SH-SY5Y (cell line): Measurements from ENCODE around the gene DCHS1.

Experiments
- GATA2 ChIP-seq: IDR thresholded peaks from 2 replicates; pipeline ENCODE4 v1.6.1; 2011; ENCODE audit warnings: mild to moderate bottlenecking, low read depth, low read length
- GATA3 ChIP-seq: IDR thresholded peaks from 2 replicates; pipeline ENCODE4 v1.6.1; 2011; ENCODE audit warnings: low read depth, mild to moderate bottlenecking, low read length, moderate library complexity

DCHS1 gene

GRCh38 chr11:6616596-6617250, 38.9 kb downstream of the DCHS1 start:
- TF ChIP-seq GATA2 = no peak

DNA sequence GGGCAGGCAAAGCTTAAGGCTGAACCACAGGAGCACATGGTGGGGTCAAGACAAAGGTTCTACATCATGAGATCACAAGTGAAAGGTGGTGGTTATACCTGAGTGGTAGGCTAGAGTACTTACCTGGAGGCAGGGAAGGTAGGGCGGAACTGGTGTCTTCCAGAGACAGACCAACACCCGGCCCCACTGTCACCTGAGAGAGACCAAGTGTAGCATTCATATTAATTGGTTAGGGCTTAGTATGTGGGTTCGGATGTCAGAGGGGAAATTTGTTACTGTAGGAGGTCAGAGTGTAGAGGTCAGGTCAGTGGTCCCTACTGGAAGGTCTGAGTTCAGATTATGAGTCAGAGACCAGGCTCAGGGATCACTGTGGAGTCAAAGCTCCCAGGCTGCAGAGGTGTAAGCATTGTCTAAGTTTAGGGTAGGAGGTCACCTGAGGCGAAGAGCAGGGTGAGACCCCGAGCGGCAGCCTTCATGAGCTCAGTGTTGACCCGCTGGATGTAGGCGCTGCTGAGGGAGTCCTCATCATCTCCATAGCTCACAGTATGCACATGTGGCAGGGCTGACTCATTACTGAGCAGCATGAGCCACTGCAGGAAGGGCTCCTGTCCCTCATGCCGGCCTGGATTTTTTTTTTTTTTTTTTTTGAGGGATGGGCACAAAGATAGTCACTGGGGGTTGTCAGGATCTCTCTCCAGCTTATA, 39.6 kb downstream of the DCHS1 start:
- TF ChIP-seq GATA3 (no peak), GATA2 (no peak)

GRCh38 chr11:6615046-6615445, 40.6 kb downstream of the DCHS1 start:
- TF ChIP-seq GATA3 (no peak), GATA2 (no peak)

- TF ChIP-seq GATA2 (no peak), GATA3 (no peak)
Measured at GRCh38 chr11:6614446-6614845, 41.2 kb downstream of the DCHS1 start.

GRCh38 chr11:6613496-6613895, 42.1 kb downstream of the DCHS1 start:
- no peak for TF ChIP-seq GATA2
- TF ChIP-seq GATA3 = no peak

DNA sequence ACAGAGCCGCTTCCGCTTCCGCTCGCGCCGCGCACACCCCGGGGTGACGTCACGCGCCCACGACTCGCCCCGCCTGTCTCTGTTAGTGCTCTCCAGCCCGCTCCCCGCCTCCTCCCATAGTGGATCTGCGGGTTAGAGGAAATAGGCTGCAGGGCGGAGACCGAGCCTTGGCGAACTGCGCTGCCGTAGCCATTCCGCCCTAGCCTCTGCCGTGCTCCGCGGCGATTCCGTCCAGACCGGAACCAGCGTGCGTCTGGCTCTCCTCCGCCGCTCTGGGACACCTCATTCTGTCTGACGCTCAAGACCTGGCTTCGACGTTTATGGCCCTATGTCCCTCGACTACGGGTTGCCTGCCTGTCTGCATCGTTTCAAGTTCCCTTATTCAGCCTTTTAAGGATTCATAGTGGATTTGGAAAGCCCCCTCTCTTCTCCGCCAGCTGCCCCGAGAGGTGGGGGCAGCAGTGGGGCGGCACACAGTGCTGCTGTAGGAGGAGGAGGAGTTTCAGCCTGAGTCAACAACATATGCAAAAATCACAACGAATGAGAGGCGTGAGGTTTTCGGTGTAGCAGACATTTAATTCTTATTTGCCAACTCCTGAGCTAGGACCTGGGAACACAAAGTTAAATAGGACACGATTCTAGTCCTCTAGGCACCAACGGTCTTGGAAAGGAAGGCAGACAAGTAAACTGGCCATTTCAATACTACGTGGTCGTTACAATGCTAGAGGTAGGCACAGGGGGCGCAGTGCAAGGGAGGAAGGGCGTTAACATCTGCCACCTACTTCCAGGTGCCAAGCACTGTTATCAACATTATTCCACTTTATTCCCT, 43.2 kb downstream of the DCHS1 start, which contains the start of gene TAF10:
Gene TAF10 (minus strand): TSS at position 4 of the 829 bp plus-strand sequence. CDS start 27 bp downstream, outside the sequence.
- no peak for TF ChIP-seq GATA3

GRCh38 chr11:6611963-6612212, 43.7 kb downstream of the DCHS1 start:
- TF ChIP-seq GATA2 (no peak), GATA3 (no peak)

DNA sequence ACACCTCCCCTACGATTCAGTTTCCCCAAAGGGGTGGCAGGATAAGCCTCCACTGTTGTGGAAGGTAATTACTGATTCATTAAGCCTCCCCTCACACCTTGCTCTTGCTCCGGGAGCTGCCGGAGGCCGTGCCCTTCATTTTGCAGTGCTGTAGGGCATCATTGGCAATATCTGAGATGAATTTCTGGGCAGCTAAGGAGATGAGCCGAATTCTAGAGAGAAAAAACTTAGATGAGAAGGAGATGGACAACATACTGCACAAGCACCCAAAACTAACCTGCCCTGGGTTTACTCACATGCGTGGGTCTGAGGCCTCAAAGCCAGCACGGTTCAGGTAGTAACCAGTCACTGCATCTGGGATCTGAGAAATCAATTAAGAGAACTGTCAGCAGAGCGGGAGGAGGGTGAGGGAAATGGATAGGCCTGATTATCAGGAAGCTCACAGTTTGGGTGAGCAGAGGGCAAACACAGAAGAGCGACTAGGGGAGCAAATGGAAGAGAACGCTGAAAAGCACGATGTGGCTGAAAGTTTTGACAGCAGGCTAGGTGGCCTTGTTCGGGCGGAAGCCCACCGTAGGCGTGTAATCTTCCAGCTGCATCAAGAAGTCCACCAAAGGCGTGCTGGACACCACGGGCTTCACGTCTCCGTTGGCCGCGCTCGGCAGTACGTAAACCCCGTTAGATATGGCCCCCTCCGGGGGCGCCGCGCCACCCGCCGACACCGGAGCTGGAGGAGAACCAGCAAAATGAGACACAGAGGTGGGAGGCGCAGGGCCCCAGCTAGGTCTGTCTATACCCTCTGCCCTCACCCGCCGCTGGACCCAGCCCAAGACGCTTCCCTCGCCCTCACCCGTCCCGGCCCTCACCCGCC, 44.3 kb downstream of the DCHS1 start:
- TF ChIP-seq GATA2 = no peak
- TF ChIP-seq GATA3 = no peak

GRCh38 chr11:6610591-6610990, 45.0 kb downstream of the DCHS1 start:
- no peak for TF ChIP-seq GATA2
- no peak for TF ChIP-seq GATA3

GRCh38 chr11:6609502-6610015, 46.0 kb downstream of the DCHS1 start:
- TF ChIP-seq GATA2 (no peak), GATA3 (no peak)

GRCh38 chr11:6608726-6609501, 46.7 kb downstream of the DCHS1 start:
- TF ChIP-seq GATA2 = no peak
- no peak for TF ChIP-seq GATA3

DNA sequence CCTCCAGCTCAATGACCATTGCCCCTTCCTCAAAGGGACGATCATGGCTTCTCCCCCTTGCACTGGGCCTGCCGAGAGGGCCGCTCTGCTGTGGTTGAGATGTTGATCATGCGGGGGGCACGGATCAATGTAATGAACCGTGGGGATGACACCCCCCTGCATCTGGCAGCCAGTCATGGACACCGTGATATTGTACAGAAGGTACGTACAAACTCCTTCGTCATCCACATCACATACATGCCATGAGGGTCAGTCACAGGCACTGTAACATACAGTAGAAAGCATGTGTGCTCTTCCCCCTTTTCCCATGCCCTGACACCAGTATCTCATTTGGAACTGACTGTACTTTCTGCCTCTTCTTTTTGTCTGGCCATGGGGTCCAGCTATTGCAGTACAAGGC, 47.6 kb downstream of the DCHS1 start:
- TF ChIP-seq GATA2 = no peak
- no peak for TF ChIP-seq GATA3

- TF ChIP-seq GATA3 = no peak
- no peak for TF ChIP-seq GATA2
Measured at GRCh38 chr11:6607190-6607795, 48.3 kb downstream of the DCHS1 start.
